Testis (tissue), 2 donors: Measurements from ENCODE around the gene ZNF264.

ENCODE experiments used
- POLR2A ChIP-seq: fragments of 450-650 bp; IDR thresholded peaks from one replicate; pipeline ENCODE4 v1.6.1; 2017; ENCODE audit warnings: antibody characterized with exemption, mild to moderate bottlenecking, moderate library complexity
- TF ChIP-seq, protein P1 (sequence below), 3 experiments: fragments of 450-650 bp in 2 of 3; fragments of 200-600 bp in 1 of 3; sonication (generic) in 1 of 3; IDR thresholded peaks; one replicate each; pipeline ENCODE4 v1.5.1; 2016 to 2019; ENCODE audit warnings: antibody characterized with exemption in 3 of 3, mild to moderate bottlenecking in 2 of 3, moderate library complexity in 1 of 3

DNA sequence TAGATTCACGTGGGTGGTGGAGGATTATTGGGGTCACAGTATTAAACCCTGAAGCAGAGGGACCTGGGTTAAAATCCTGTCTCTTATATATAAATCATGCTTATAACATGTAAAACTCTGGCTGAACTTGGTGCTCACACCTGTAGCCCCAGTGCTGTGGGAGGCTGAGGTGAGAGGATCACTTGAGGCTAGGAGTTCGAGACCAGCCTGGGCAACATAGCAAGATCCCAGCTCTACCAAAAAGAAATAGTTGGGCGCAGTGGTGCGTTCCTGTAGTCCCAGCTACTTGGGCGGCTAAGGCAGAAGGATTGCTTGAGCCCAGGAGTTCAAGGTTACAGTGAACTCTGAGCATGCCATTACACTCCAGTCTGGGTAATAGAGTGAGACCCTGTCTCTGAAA, 51.5 kb downstream of the ZNF264 start:
- no peak for TF ChIP-seq POLR2A
- TF ChIP-seq, protein P1, sequence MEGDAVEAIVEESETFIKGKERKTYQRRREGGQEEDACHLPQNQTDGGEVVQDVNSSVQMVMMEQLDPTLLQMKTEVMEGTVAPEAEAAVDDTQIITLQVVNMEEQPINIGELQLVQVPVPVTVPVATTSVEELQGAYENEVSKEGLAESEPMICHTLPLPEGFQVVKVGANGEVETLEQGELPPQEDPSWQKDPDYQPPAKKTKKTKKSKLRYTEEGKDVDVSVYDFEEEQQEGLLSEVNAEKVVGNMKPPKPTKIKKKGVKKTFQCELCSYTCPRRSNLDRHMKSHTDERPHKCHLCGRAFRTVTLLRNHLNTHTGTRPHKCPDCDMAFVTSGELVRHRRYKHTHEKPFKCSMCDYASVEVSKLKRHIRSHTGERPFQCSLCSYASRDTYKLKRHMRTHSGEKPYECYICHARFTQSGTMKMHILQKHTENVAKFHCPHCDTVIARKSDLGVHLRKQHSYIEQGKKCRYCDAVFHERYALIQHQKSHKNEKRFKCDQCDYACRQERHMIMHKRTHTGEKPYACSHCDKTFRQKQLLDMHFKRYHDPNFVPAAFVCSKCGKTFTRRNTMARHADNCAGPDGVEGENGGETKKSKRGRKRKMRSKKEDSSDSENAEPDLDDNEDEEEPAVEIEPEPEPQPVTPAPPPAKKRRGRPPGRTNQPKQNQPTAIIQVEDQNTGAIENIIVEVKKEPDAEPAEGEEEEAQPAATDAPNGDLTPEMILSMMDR (IDR thresholded peaks at IDR 0.05), result no peak
